ENCODE data around the gene ARL15. TPM values are rescaled to one million over a fixed set of nuclear protein-coding genes. Genes with fewer than 3 reads are reported as not detected.
A peak's percentile ranks its signal among the peaks of the same experiment; 100 is the strongest.
"Not testable (repeated sequence)": the region's sequence is repeated elsewhere in the genome, so short reads cannot be mapped to it uniquely, and the experiment has no call there.

ARL15 gene
- polyA plus RNA-seq, 1 donor = 24.6 TPM

GRCh38 chr5:54021431-54022164 is 288.8 kb downstream of the ARL15 start:
- DNase-seq = no peak

GRCh38 chr5:54018438-54018837 is 291.9 kb downstream of the ARL15 start:
- DNase-seq = no peak

GRCh38 chr5:54017580-54017979 is 292.8 kb downstream of the ARL15 start:
- DNase-seq = no peak

GRCh38 chr5:54013556-54014194 is 296.7 kb downstream of the ARL15 start:
- no peak for DNase-seq

- no peak for DNase-seq
Measured at GRCh38 chr5:54009828-54010227, 300.5 kb downstream of the ARL15 start.

- DNase-seq = no peak
Measured at GRCh38 chr5:54009357-54009756, 301.0 kb downstream of the ARL15 start.

- peak; percentile 33 for DNase-seq
Measured at GRCh38 chr5:54007827-54008777, 302.3 kb downstream of the ARL15 start.

- DNase-seq = no peak
Measured at GRCh38 chr5:54004697-54005096, 305.7 kb downstream of the ARL15 start.

GRCh38 chr5:54002779-54003178 is 307.6 kb downstream of the ARL15 start:
- DNase-seq = no peak

- DNase-seq = peak; percentile 54
Measured at GRCh38 chr5:54001976-54002775, 308.2 kb downstream of the ARL15 start.

- no peak for DNase-seq
Measured at GRCh38 chr5:54000011-54000410, 310.4 kb downstream of the ARL15 start.

GRCh38 chr5:53997736-53998627 is 312.4 kb downstream of the ARL15 start:
- no peak for DNase-seq

- DNase-seq = no peak
Measured at GRCh38 chr5:53996008-53996407, 314.4 kb downstream of the ARL15 start.

- no peak for DNase-seq
Measured at GRCh38 chr5:53994148-53994547, 316.2 kb downstream of the ARL15 start.

GRCh38 chr5:53991942-53992341 is 318.4 kb downstream of the ARL15 start:
- DNase-seq = no peak

- DNase-seq = no peak
Measured at GRCh38 chr5:53987101-53987500, 323.3 kb downstream of the ARL15 start.

- no peak for DNase-seq
Measured at GRCh38 chr5:53985796-53986195, 324.6 kb downstream of the ARL15 start.

- no peak for DNase-seq
Measured at GRCh38 chr5:53984971-53985370, 325.4 kb downstream of the ARL15 start.

GRCh38 chr5:53983568-53984460 is 326.6 kb downstream of the ARL15 start:
- DNase-seq = no peak

- DNase-seq = not testable (repeated sequence)
Measured at GRCh38 chr5:53982319-53982718, 328.1 kb downstream of the ARL15 start.
